Neural progenitor cell (in vitro differentiated cells): ENCODE measurements around the gene CDH13. TPM values are rescaled to one million over a fixed set of nuclear protein-coding genes. Genes with fewer than 3 reads are reported as not detected.

ENCODE experiments used
- DNase-seq: peaks from one replicate; pipeline ENCODE4 v3.0.0-alpha.2; 2016; ENCODE audit warnings: low spot score
- H2AFZ ChIP-seq: fragments of 200-600 bp; sonication (generic); replicated peaks from 2 replicates; pipeline ENCODE4 v1.6.1; 2016; ENCODE audit warnings: antibody characterized with exemption
- H3F3A ChIP-seq: fragments of 200-600 bp; sonication (generic); 2 replicates; pipeline ENCODE4 v1.6.1; 2016; ENCODE audit warnings: antibody characterized with exemption, low read depth
- H3K27ac ChIP-seq: fragments of 200-600 bp; sonication (generic); 2 replicates; pipeline ENCODE4 v1.5.1; 2016; ENCODE audit warnings: mild to moderate bottlenecking
- H3K27me3 ChIP-seq: fragments of 200-600 bp; sonication (generic); 2 replicates; pipeline ENCODE4 v1.6.1; 2016; ENCODE audit warnings: mild to moderate bottlenecking, moderate library complexity
- H3K36me3 ChIP-seq: fragments of 200-600 bp; sonication (generic); 2 replicates; pipeline ENCODE4 v1.5.1; 2016
- H3K4me1 ChIP-seq: fragments of 200-600 bp; sonication (generic); 2 replicates; pipeline ENCODE4 v1.6.1; 2016; ENCODE audit warnings: mixed run types
- H3K4me2 ChIP-seq: fragments of 200-600 bp; sonication (generic); 2 replicates; pipeline ENCODE4 v1.6.1; 2016
- H3K4me3 ChIP-seq: fragments of 200-600 bp; sonication (generic); 2 replicates; pipeline ENCODE4 v1.5.1; 2016
- H3K79me2 ChIP-seq: fragments of 200-600 bp; sonication (generic); 2 replicates; pipeline ENCODE4 v1.6.1; 2016; ENCODE audit warnings: low read depth
- H3K9ac ChIP-seq: fragments of 200-600 bp; sonication (generic); 2 replicates; pipeline ENCODE4 v1.6.1; 2016
- H3K9me3 ChIP-seq: fragments of 200-600 bp; sonication (generic); 2 replicates; pipeline ENCODE4 v1.5.1; 2016; ENCODE audit warnings: low read depth
- H4K20me1 ChIP-seq: fragments of 200-600 bp; sonication (generic); 2 replicates; pipeline ENCODE4 v1.6.1; 2016; ENCODE audit warnings: low read depth
- H3K27ac Mint-ChIP-seq: 3 replicates; pipeline ENCODE4 v1.8.0; 2021; ENCODE audit warnings: mixed read lengths
- H3K27me3 Mint-ChIP-seq: 2 replicates; pipeline ENCODE4 v1.8.0; 2022; ENCODE audit warnings: low read depth, mild to moderate bottlenecking, inconsistent platforms, moderate library complexity, mixed read lengths; ENCODE audit not compliant: insufficient read depth
- H3K36me3 Mint-ChIP-seq: 3 replicates; pipeline ENCODE4 v1.8.0; 2021; ENCODE audit warnings: mixed read lengths
- H3K4me1 Mint-ChIP-seq: 3 replicates; pipeline ENCODE4 v1.8.0; 2021; ENCODE audit warnings: mixed read lengths
- H3K4me3 Mint-ChIP-seq: 3 replicates; pipeline ENCODE4 v1.8.0; 2021; ENCODE audit warnings: mild to moderate bottlenecking, moderate library complexity, mixed read lengths
- H3K9me3 Mint-ChIP-seq: 3 replicates; pipeline ENCODE4 v1.8.0; 2020; ENCODE audit warnings: mixed read lengths
- CTCF ChIP-seq: fragments of 200-600 bp; sonication (generic); IDR thresholded peaks from 2 replicates; pipeline ENCODE4 v1.5.1; 2017; ENCODE audit warnings: antibody characterized with exemption, mild to moderate bottlenecking
- EZH2 ChIP-seq: fragments of 200-600 bp; sonication (generic); IDR thresholded peaks from 2 replicates; pipeline ENCODE4 v1.6.1; 2017; ENCODE audit warnings: antibody characterized with exemption, mild to moderate bottlenecking, moderate library complexity
- EZH2phosphoT487 ChIP-seq: fragments of 200-600 bp; sonication (generic); IDR thresholded peaks from 2 replicates; pipeline ENCODE4 v1.6.1; 2017; ENCODE audit warnings: antibody characterized with exemption
- total RNA-seq: library from RNA; depleted of rRNA; stranded (reverse); fragments of >200 nt; gene quantifications from 2 replicates; pipeline ENCODE4 v1.2.3, GENCODE V29; 2015; ENCODE audit warnings: low replicate concordance

The CDH13 gene
- total RNA-seq, 1 donor from 2014 or later, result 3.0 TPM

GRCh38 chr16:83443972-83444371, 817.2 kb downstream of the CDH13 start:
- TF ChIP-seq EZH2 (no peak), EZH2phosphoT487 (no peak), CTCF (no peak)
- Histone ChIP-seq H3K36me3 (no peaks in the 10 kb centered on the region), H4K20me1 (no peaks in the 10 kb centered on the region), H3K4me2 (no peak overlapping the region), H3K27me3 (no peaks in the 10 kb centered on the region), H3K4me3 (no peak overlapping the region), H3K79me2 (no peaks in the 10 kb centered on the region), H3K27ac (no peak overlapping the region), H3K9me3 (no peaks in the 10 kb centered on the region), H3F3A (no peaks in the 10 kb centered on the region), H3K4me1 (no peaks in the 10 kb centered on the region), H3K9ac (no peak overlapping the region), H2AFZ (no peak overlapping the region)
- Mint-ChIP-seq H3K27ac (no peak overlapping the region), H3K4me1 (no peaks in the 10 kb centered on the region), H3K36me3 (no peaks in the 10 kb centered on the region), H3K27me3 (peaks cover 2% of the 10 kb centered on the region), H3K9me3 (no peaks in the 10 kb centered on the region), H3K4me3 (no peak overlapping the region)
- no peak for DNase-seq

GRCh38 chr16:83447560-83447959, 820.8 kb downstream of the CDH13 start:
- Histone ChIP-seq H3K27me3 (no peaks in the 10 kb centered on the region), H3K9me3 (no peaks in the 10 kb centered on the region)
- no peaks in the 10 kb centered on the region for H3K9me3 Mint-ChIP-seq

GRCh38 chr16:83449861-83450260, 823.1 kb downstream of the CDH13 start:
- H3K27ac ChIP-seq, result no peak overlapping the region
- no peak overlapping the region for H2AFZ ChIP-seq
- no peaks in the 10 kb centered on the region for H3K36me3 ChIP-seq
- H3K9ac ChIP-seq, result no peak overlapping the region
- Mint-ChIP-seq H3K27ac (no peak overlapping the region), H3K4me1 (no peaks in the 10 kb centered on the region), H3K4me3 (no peak overlapping the region), H3K27me3 (peaks cover 5% of the 10 kb centered on the region), H3K36me3 (no peaks in the 10 kb centered on the region), H3K9me3 (no peaks in the 10 kb centered on the region)
- no peaks in the 10 kb centered on the region for H3K27me3 ChIP-seq
- H3K4me2 ChIP-seq, result no peak overlapping the region
- no peaks in the 10 kb centered on the region for H3K79me2 ChIP-seq
- no peaks in the 10 kb centered on the region for H3F3A ChIP-seq
- H3K9me3 ChIP-seq, result no peaks in the 10 kb centered on the region
- H4K20me1 ChIP-seq, result no peaks in the 10 kb centered on the region
- no peak overlapping the region for H3K4me3 ChIP-seq
- no peaks in the 10 kb centered on the region for H3K4me1 ChIP-seq
- DNase-seq, result no peak
- TF ChIP-seq EZH2 (no peak), EZH2phosphoT487 (no peak), CTCF (no peak)

More at GRCh38 chr16:83447560-83447959, 820.8 kb downstream of the CDH13 start:
- Mint-ChIP-seq H3K27ac (no peak overlapping the region), H3K4me3 (no peak overlapping the region), H3K27me3 (peaks cover 5% of the 10 kb centered on the region), H3K4me1 (no peaks in the 10 kb centered on the region), H3K36me3 (no peaks in the 10 kb centered on the region)
- Histone ChIP-seq H3K4me2 (no peak overlapping the region), H3K27ac (no peak overlapping the region), H4K20me1 (no peaks in the 10 kb centered on the region), H2AFZ (no peak overlapping the region), H3K9ac (no peak overlapping the region), H3F3A (no peaks in the 10 kb centered on the region), H3K4me3 (no peak overlapping the region), H3K4me1 (no peaks in the 10 kb centered on the region), H3K36me3 (no peaks in the 10 kb centered on the region), H3K79me2 (no peaks in the 10 kb centered on the region)
- no peak for TF ChIP-seq EZH2
- TF ChIP-seq CTCF, result no peak
- TF ChIP-seq EZH2phosphoT487, result no peak
- DNase-seq, result no peak
